K562 (cell line): ENCODE measurements around the gene CEP95. TPM values are rescaled to one million over a fixed set of nuclear protein-coding genes. Genes with fewer than 3 reads are reported as not detected.

ENCODE experiments used
- ATAC-seq: fragments of 200-7000 bp; cut with Tn5 transposase; 3 replicates; pipeline ENCODE4 v1.9.1; 2020; ENCODE audit warnings: moderate library complexity
- BruUV-seq: library from RNA; stranded (reverse); fragments of 400-500 nt; replicated peaks from 2 replicates; lab custom pipeline; 2021; lab: Mats Ljungman, UMichigan
- CTCF ChIA-PET: fragments of 300-600 bp; formaldehyde crosslinking; extraction: SDS; loops from one replicate; lab custom pipeline; 2021; ENCODE audit warnings: low intra/inter-chr PET ratio; lab: Yijun Ruan, JAX
- POLR2A ChIA-PET: fragments of 300-600, 350-650 bp; sonication (Branson Sonifier 250); formaldehyde crosslinking; extraction: SDS; loops from one replicate; lab custom pipeline; 2021; ENCODE audit warnings: antibody characterized with exemption, inconsistent platforms; lab: Yijun Ruan, JAX
- DNase-seq, 4 experiments: peaks; one replicate each; pipeline versions ENCODE4 v3.0.0 to v3.0.0-alpha.2; 2011 to 2018; ENCODE audit warnings: low spot score in 3 of 4, mixed read lengths in 3 of 4; ENCODE audit errors: extremely low read depth in 1 of 4
- FAIRE-seq: peaks from 2 replicates; lab custom pipeline; 2011; peaks lifted over from hg19 to GRCh38; lab: Jason Lieb, UNC
- H2AFZ ChIP-seq: 2 replicates; pipeline ENCODE4 v1.6.0; 2011; ENCODE audit warnings: low read depth, low read length, control low read depth, inconsistent platforms
- H3K27ac ChIP-seq: fragments of 200-600 bp; 3 replicates; pipeline ENCODE4 v1.8.0; 2011; ENCODE audit warnings: low read depth, mild to moderate bottlenecking, control low read depth, inconsistent platforms, low read length, moderate library complexity, mixed read lengths; ENCODE audit errors: extremely low read depth
- H3K27me3 ChIP-seq, 2 experiments: fragments of 300-600 bp in 1 of 2; 2 replicates in 1 of 2; 3 replicates in 1 of 2; pipeline versions ENCODE4 v1.6.0 to v1.8.0; 2011; ENCODE audit warnings: inconsistent platforms in 2 of 2, low read length in 2 of 2, mild to moderate bottlenecking in 1 of 2, mixed read lengths in 1 of 2, moderate library complexity in 1 of 2; ENCODE audit not compliant: control insufficient read depth in 2 of 2, insufficient read depth in 2 of 2
- H3K36me3 ChIP-seq: fragments of 300-600 bp; 3 replicates; pipeline ENCODE4 v1.8.0; 2011; ENCODE audit warnings: mild to moderate bottlenecking, low read length, inconsistent platforms; ENCODE audit not compliant: control insufficient read depth, insufficient read depth
- H3K4me1 ChIP-seq, 2 experiments: fragments of 200-600 bp in 1 of 2; replicated peaks in 1 of 2; 2 replicates in 1 of 2; 3 replicates in 1 of 2; pipeline versions ENCODE4 v1.5.1 to v1.8.0; 2011; ENCODE audit warnings: inconsistent platforms in 2 of 2, low read length in 2 of 2, mild to moderate bottlenecking in 1 of 2, mixed read lengths in 1 of 2, moderate library complexity in 1 of 2; ENCODE audit not compliant: control insufficient read depth in 2 of 2, insufficient read depth in 2 of 2
- H3K4me2 ChIP-seq: 2 replicates; pipeline ENCODE4 v1.6.1; 2011; ENCODE audit warnings: low read length, control low read depth, inconsistent platforms, mixed read lengths; ENCODE audit not compliant: insufficient read depth
- H3K4me3 ChIP-seq: fragments of 200-600 bp; sonication (generic), shearing (Covaris generic); 2 replicates; pipeline ENCODE4 v1.5.1; 2016; ENCODE audit warnings: control low read depth, inconsistent platforms
- H3K79me2 ChIP-seq: fragments of 200-600 bp; 3 replicates; pipeline ENCODE4 v1.8.0; 2011; ENCODE audit warnings: low read length, inconsistent platforms; ENCODE audit not compliant: control insufficient read depth, insufficient read depth
- H3K9ac ChIP-seq, 2 experiments: 2 replicates each; pipeline versions ENCODE4 v1.6.0 to v1.6.1; 2011; ENCODE audit warnings: low read depth in 2 of 2, low read length in 2 of 2, control low read depth in 1 of 2, inconsistent platforms in 1 of 2, mild to moderate bottlenecking in 1 of 2, mixed read lengths in 1 of 2; ENCODE audit not compliant: insufficient read depth in 1 of 2
- H3K9me1 ChIP-seq: one replicate; pipeline ENCODE4 v1.6.0; 2011; ENCODE audit warnings: inconsistent platforms, mild to moderate bottlenecking, low read length, moderate library complexity; ENCODE audit not compliant: control insufficient read depth, insufficient read depth
- H3K9me3 ChIP-seq: replicated peaks from 2 replicates; pipeline ENCODE4 v1.5.1; 2011; ENCODE audit warnings: low read depth, low read length, inconsistent platforms; ENCODE audit not compliant: control insufficient read depth, insufficient read depth
- H4K20me1 ChIP-seq: replicated peaks from 2 replicates; pipeline ENCODE4 v1.6.1; 2011; ENCODE audit warnings: low read length, inconsistent platforms, mixed read lengths; ENCODE audit not compliant: control insufficient read depth, insufficient read depth
- CXXC5 ChIP-seq: fragments of 250-450 bp; sonication (Bioruptor Pico); IDR thresholded peaks from 2 replicates; pipeline ENCODE4 v1.8.0; 2022; ENCODE audit warnings: inconsistent platforms, mild to moderate bottlenecking, moderate library complexity
- EGR1 ChIP-seq: fragments of 450-650 bp; conservative IDR thresholded peaks from 2 replicates; pipeline ENCODE4 v1.6.1; 2017; ENCODE audit warnings: mild to moderate bottlenecking
- ETV1 ChIP-seq: fragments of 450-650 bp; conservative IDR thresholded peaks from 2 replicates; pipeline ENCODE4 v1.6.1; 2016; ENCODE audit warnings: missing genetic modification characterization, control low read depth, low read depth, missing compliant biosample characterization
- EZH2 ChIP-seq: IDR thresholded peaks from 2 replicates; pipeline ENCODE4 v1.6.1; 2012; ENCODE audit warnings: low read depth, mild to moderate bottlenecking, inconsistent platforms, low read length, borderline replicate concordance
- GATA2 ChIP-seq: sonication (generic); formaldehyde crosslinking; IDR thresholded peaks from 2 replicates; pipeline ENCODE4 v1.4.0; 2020; ENCODE audit warnings: mild to moderate bottlenecking, missing genetic modification reagents
- HNRNPH1 ChIP-seq: fragments of 200-400 bp; formaldehyde crosslinking; optimal IDR thresholded peaks from 2 replicates; pipeline ENCODE3; 2017; ENCODE audit warnings: low read depth, mild to moderate bottlenecking, low read length, moderate library complexity
- HNRNPUL1 ChIP-seq: fragments of 200-400 bp; formaldehyde crosslinking; IDR thresholded peaks from 2 replicates; pipeline ENCODE4 v1.6.1; 2017; ENCODE audit warnings: low read length
- MAFG ChIP-seq: fragments of 450-650 bp; conservative IDR thresholded peaks from 2 replicates; pipeline ENCODE4 v1.6.1; 2016; ENCODE audit warnings: missing genetic modification characterization, missing compliant biosample characterization
- MAFK ChIP-seq: IDR thresholded peaks from 2 replicates; pipeline ENCODE4 v1.6.1; 2011; ENCODE audit warnings: low read length, improper control_type of control experiment
- MBD2 ChIP-seq: sonication (generic); IDR thresholded peaks from 2 replicates; pipeline ENCODE4 v1.6.1; 2016; ENCODE audit warnings: low read depth, borderline replicate concordance
- POLR2G ChIP-seq: fragments of 200-400 bp; formaldehyde crosslinking; IDR thresholded peaks from 2 replicates; pipeline ENCODE4 v1.6.1; 2017; ENCODE audit warnings: low read depth, mild to moderate bottlenecking, antibody characterized with exemption, low read length, moderate library complexity
- RBM14 ChIP-seq: fragments of 200-400 bp; formaldehyde crosslinking; IDR thresholded peaks from 2 replicates; pipeline ENCODE4 v1.6.1; 2018; ENCODE audit warnings: low read depth, mild to moderate bottlenecking, low read length, moderate library complexity, borderline replicate concordance; ENCODE audit not compliant: insufficient read depth
- ZNF212 ChIP-seq: fragments of 450-650 bp; formaldehyde crosslinking; IDR thresholded peaks from 2 replicates; pipeline ENCODE4 v1.4.0; 2020; ENCODE audit warnings: mild to moderate bottlenecking
- ZNF316 ChIP-seq: fragments of 450-650 bp; IDR thresholded peaks from 2 replicates; pipeline ENCODE4 v1.6.1; 2016
- WGBS: fragments of 100-300 bp; shearing (Covaris generic); methylation state at CpG from one replicate; pipeline ENCODE4 v1.1.6; 2016; ENCODE audit warnings: low coverage, mixed read lengths; ENCODE audit not compliant: insufficient coverage; ENCODE audit errors: missing lambda C conversion rate; 5-methylcytosine and 5-hydroxymethylcytosine counted together
- in situ Hi-C: fragments of 300-500 bp; cut with MboI; formaldehyde crosslinking; loops from 4 replicates; pipeline ENCODE4 v1.15.0; 2018; ENCODE audit warnings: inconsistent platforms, mixed read lengths
- intact Hi-C: fragments of 100-400 bp; cut with micrococcal nuclease; formaldehyde crosslinking; loops from 2 replicates; pipeline ENCODE4 v1.14.2; 2022
- polyA plus RNA-seq, 8 experiments: library from polyadenylated mRNA; depleted of rRNA in 4 of 8; stranded (reverse) in 5 of 8; unstranded in 3 of 8; fragments of >200 nt; fragmentation: Nextera tagmentation in 2 of 8; fragmentation: Illumina TruSeq in 1 of 8; extraction: Ambion mirVana in 2 of 8; extraction: Trizol in 1 of 8; gene quantifications; 2 replicates each; pipeline versions ENCODE4 v1.2.1 to v1.2.3, GENCODE V29; 2011 to 2014; ENCODE audit warnings: inconsistent platforms in 1 of 8, missing spikeins in 1 of 8
- total RNA-seq, 7 experiments: library from RNA; depleted of rRNA in 6 of 7; stranded (reverse); fragments of >200 nt in 6 of 7; fragmentation: Illumina TruSeq in 2 of 7; extraction: Trizol in 2 of 7; gene quantifications; 2 replicates each; pipeline versions ENCODE4 v1.2.1 to v1.2.3, GENCODE V29; 2011 to 2021; ENCODE audit warnings: low replicate concordance in 1 of 7
- TF ChIP-seq, protein P1 (sequence below): fragments of 150-350 bp; conservative IDR thresholded peaks from 2 replicates; pipeline ENCODE4 v1.6.1; 2014; ENCODE audit warnings: low read length
- TF ChIP-seq, protein P2 (sequence below): sonication (generic); formaldehyde crosslinking; IDR thresholded peaks from 2 replicates; pipeline ENCODE4 v1.9.0; 2022; ENCODE audit warnings: mild to moderate bottlenecking, missing genetic modification reagents

The CEP95 gene
- total and polyA plus RNA-seq, 9 of the 15 experiments (the other 6 are each of a cell fraction or from before 2014, with no cell fraction given), result 26.7 to 80.7 (median 56.9) TPM

DNA sequence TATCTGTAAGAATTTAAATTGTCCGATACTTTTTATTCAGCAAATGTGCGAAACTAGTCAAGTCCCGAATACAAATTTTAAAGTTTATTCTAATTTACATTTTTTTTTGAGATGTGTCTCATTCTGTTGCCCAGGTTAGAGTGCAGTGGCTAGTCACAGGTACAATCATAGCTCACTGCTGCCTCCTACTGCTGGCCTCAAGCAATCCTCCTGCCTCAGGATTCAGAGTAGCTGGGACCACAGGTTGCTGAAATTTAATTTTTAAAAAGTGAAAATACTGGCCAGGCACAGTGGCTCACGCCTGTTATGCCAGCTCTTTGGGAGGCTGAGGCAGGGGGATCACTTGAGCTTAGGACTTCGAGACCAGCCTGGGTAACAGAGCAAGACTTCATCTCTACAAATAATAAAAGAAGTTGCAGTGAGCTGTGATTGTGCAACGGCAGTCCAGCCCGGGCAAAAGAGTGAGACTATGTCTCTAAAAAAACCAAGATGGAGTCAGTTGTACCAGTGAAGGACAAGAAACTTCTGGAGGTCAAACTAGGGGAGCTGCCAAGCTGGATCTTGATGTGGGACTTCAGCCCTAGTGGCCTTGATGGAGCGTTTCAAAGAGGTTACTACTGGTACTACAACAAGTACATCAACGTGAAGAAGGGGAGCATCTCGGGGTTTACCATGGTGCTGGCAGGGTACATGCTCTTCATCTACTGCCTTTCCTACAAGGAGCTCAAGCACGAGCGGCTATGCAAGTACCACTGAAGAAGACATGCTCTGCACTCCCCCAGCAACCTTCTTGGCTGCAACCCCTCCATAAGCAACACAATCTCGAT lies 15.5 kb upstream of the CEP95 start (continued):
- TF ChIP-seq, protein P1, sequence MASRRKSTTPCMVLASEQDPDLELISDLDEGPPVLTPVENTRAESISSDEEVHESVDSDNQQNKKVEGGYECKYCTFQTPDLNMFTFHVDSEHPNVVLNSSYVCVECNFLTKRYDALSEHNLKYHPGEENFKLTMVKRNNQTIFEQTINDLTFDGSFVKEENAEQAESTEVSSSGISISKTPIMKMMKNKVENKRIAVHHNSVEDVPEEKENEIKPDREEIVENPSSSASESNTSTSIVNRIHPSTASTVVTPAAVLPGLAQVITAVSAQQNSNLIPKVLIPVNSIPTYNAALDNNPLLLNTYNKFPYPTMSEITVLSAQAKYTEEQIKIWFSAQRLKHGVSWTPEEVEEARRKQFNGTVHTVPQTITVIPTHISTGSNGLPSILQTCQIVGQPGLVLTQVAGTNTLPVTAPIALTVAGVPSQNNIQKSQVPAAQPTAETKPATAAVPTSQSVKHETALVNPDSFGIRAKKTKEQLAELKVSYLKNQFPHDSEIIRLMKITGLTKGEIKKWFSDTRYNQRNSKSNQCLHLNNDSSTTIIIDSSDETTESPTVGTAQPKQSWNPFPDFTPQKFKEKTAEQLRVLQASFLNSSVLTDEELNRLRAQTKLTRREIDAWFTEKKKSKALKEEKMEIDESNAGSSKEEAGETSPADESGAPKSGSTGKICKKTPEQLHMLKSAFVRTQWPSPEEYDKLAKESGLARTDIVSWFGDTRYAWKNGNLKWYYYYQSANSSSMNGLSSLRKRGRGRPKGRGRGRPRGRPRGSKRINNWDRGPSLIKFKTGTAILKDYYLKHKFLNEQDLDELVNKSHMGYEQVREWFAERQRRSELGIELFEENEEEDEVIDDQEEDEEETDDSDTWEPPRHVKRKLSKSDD, result no peak

DNA sequence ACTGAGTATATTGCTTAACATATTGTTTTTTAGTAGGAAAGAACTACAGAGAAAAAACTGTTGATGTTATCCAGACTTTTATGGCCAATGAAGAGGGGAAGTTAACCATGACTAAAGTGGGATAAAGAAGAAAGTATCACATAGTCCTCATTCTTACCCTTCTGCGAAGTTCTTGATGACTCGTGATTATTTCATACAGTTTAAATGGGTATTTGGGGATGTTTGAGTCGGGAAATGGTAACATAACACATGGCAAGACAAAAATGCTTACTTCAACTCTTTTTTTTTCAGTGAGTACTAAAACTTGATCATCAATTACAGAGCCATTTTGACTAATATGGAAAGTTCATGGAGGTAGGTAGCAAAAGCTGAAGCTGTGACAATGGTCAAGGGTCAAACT lies 14.8 kb upstream of the CEP95 start:
- ChIA-PET CTCF (interaction anchor here (2.4 kb wide), 1 partner anchor 71 kb away, joined by 16 read pairs; no protein-coding TSS in a partner anchor), POLR2A (interaction anchor here (1.4 to 2.8 kb wide), 4 partner anchors 9 to 17 kb away, joined by 6 to 8 read pairs (median 6); no protein-coding TSS in a partner anchor)
- peaks cover 3 to 4% of the 10 kb centered on the region in 2 experiments; a peak in 2 of 5 replicates for H3K4me1 ChIP-seq
- H3K4me2 ChIP-seq, result no peak overlapping the region
- H2AFZ ChIP-seq, result no peak overlapping the region
- BruUV-seq, result no TSS peak
- in situ Hi-C loops, result loop anchor here (5.0 kb wide), 2 partner anchors 70 to 185 kb away; no protein-coding TSS in a partner anchor
- peaks cover 60% of the 10 kb centered on the region for H3K79me2 ChIP-seq
- no peaks in the 10 kb centered on the region for H4K20me1 ChIP-seq
- no peak overlapping the region for H3K27ac ChIP-seq
- no peak overlapping the region for H3K9ac ChIP-seq
- intact Hi-C loops, result loop anchor here (5.0 kb wide), 1 partner anchor 170 kb away; no protein-coding TSS in a partner anchor
- H3K36me3 ChIP-seq, result peaks cover 71% of the 10 kb centered on the region
- WGBS, result 90% methylated on average over 3 of the region's 3 CpGs
- FAIRE-seq (no peak), DNase-seq (no peak), ATAC-seq (no peak)
- H3K4me3 ChIP-seq, result no peak overlapping the region
- no peaks in the 10 kb centered on the region for H3K9me1 ChIP-seq
- H3K9me3 ChIP-seq, result no peaks in the 10 kb centered on the region; the same call in 1 of the 2 replicates
- no peaks in the 10 kb centered on the region for H3K27me3 ChIP-seq
- TF ChIP-seq EGR1, result no peak
- no peak for TF ChIP-seq ZNF212
- TF ChIP-seq, protein P2, sequence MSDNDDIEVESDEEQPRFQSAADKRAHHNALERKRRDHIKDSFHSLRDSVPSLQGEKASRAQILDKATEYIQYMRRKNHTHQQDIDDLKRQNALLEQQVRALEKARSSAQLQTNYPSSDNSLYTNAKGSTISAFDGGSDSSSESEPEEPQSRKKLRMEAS (CRISPR knock-in tag), result no peak
- TF ChIP-seq GATA2 (CRISPR knock-in tag), result no peak
- no peak for TF ChIP-seq MBD2
- no peak for TF ChIP-seq EZH2
- no peak for TF ChIP-seq POLR2G
- peak; percentile 63 for TF ChIP-seq MAFG (tag)
- no peak for TF ChIP-seq HNRNPUL1
- peak; percentile 58; the same call in 1 of the 2 replicates for TF ChIP-seq MAFK
- peak; percentile 86 for TF ChIP-seq ZNF316
- TF ChIP-seq ETV1 (tag), result no peak
- no peak for TF ChIP-seq HNRNPH1
- TF ChIP-seq RBM14, result no peak
- TF ChIP-seq CXXC5 (CRISPR knock-in tag), result no peak
